A549 (cell line): Measurements from ENCODE around the gene GATM. TPM values are rescaled to one million over a fixed set of nuclear protein-coding genes. Genes with fewer than 3 reads are reported as not detected.

ENCODE experiments used
- ATAC-seq, 2 experiments: fragments of 200-7000 bp in 1 of 2; fragments of >200 bp in 1 of 2; cut with Nextera tagmentation in 1 of 2; cut with Tn5 transposase in 1 of 2; 3 replicates each; pipeline versions ENCODE4 v1.8.0 to v1.9.1; 2018 to 2020; ENCODE audit warnings: mild to moderate bottlenecking in 1 of 2, moderate library complexity in 1 of 2
- CTCF ChIA-PET: fragments of 300-600 bp; sonication (Branson Sonifier 250); formaldehyde crosslinking; extraction: SDS; loops from one replicate; lab custom pipeline; 2021; ENCODE audit warnings: antibody characterized with exemption, inconsistent platforms; lab: Yijun Ruan, JAX
- POLR2A ChIA-PET: fragments of 350-600 bp; formaldehyde crosslinking; extraction: SDS; loops from one replicate; lab custom pipeline; 2021; ENCODE audit warnings: antibody characterized with exemption, inconsistent platforms; lab: Yijun Ruan, JAX
- DNase-seq, 2 experiments: peaks; one replicate each; pipeline versions ENCODE4 v3.0.0 to v3.0.0-alpha.2; 2011 to 2016; ENCODE audit warnings: low read depth in 1 of 2, low spot score in 1 of 2
- FAIRE-seq: peaks from 2 replicates; lab custom pipeline; 2011; peaks lifted over from hg19 to GRCh38; lab: Jason Lieb, UNC
- H3K27ac ChIP-seq, 2 experiments: fragments of >200 bp; sonication (Bioruptor Twin); formaldehyde crosslinking; 3 replicates each; pipeline ENCODE4 v1.5.1; 2016 to 2017
- H3K4me1 ChIP-seq: fragments of >200 bp; sonication (Bioruptor Twin); formaldehyde crosslinking; 3 replicates; pipeline ENCODE4 v1.6.1; 2016
- H3K4me2 ChIP-seq: fragments of >200 bp; sonication (Bioruptor Twin); formaldehyde crosslinking; 3 replicates; pipeline ENCODE4 v1.6.1; 2016
- H3K4me3 ChIP-seq: fragments of >200 bp; sonication (Bioruptor Twin); formaldehyde crosslinking; 3 replicates; pipeline ENCODE4 v1.5.1; 2016
- H3K9me3 ChIP-seq: fragments of >200 bp; sonication (Bioruptor Twin); formaldehyde crosslinking; 3 replicates; pipeline ENCODE4 v1.6.1; 2016
- CEBPB ChIP-seq, 2 experiments: fragments of >200 bp in 1 of 2; sonication (Bioruptor Twin) in 1 of 2; formaldehyde crosslinking in 1 of 2; IDR thresholded peaks; 2 replicates each; pipeline ENCODE4 v1.6.1; 2012 to 2016
- EP300 ChIP-seq, 2 experiments: fragments of >200 bp; sonication (Bioruptor Twin); formaldehyde crosslinking; IDR thresholded peaks; 2 replicates in 1 of 2; 3 replicates in 1 of 2; pipeline ENCODE4 v1.6.1; 2016 to 2017
- ESRRA ChIP-seq: fragments of 150-350 bp; IDR thresholded peaks from 2 replicates; pipeline ENCODE4 v1.6.1; 2014; ENCODE audit warnings: mild to moderate bottlenecking, low read length, borderline replicate concordance
- HDAC2 ChIP-seq: fragments of 200-600 bp; sonication (generic); IDR thresholded peaks from 2 replicates; pipeline ENCODE4 v1.6.1; 2016
- HOXA7 ChIP-seq: fragments of 250-450 bp; sonication (Bioruptor Pico); IDR thresholded peaks from 2 replicates; pipeline ENCODE4 v1.5.0; 2020; ENCODE audit warnings: mild to moderate bottlenecking, moderate library complexity
- JUN ChIP-seq, 2 experiments: fragments of >200 bp; sonication (Bioruptor Twin); formaldehyde crosslinking; IDR thresholded peaks; 2 replicates in 1 of 2; 3 replicates in 1 of 2; pipeline ENCODE4 v1.6.1; 2016 to 2017
- KDM5A ChIP-seq: fragments of 200-600 bp; sonication (generic); IDR thresholded peaks from 2 replicates; pipeline ENCODE4 v1.6.1; 2016; ENCODE audit warnings: antibody characterized with exemption, mild to moderate bottlenecking
- MAFK ChIP-seq: fragments of 450-650 bp; IDR thresholded peaks from 2 replicates; pipeline ENCODE4 v1.6.1; 2014; ENCODE audit not compliant: partially characterized antibody
- MYC ChIP-seq: IDR thresholded peaks from 2 replicates; pipeline ENCODE4 v1.6.1; 2012; ENCODE audit warnings: mild to moderate bottlenecking, inconsistent platforms, low read length, improper control_type of control experiment, borderline replicate concordance
- POLR2A ChIP-seq: IDR thresholded peaks from 2 replicates; pipeline ENCODE4 v1.6.1; 2012; ENCODE audit warnings: mild to moderate bottlenecking, low read length
- SREBF2 ChIP-seq: fragments of 450-650 bp; IDR thresholded peaks from 2 replicates; pipeline ENCODE4 v1.6.1; 2014; ENCODE audit warnings: mild to moderate bottlenecking, moderate library complexity
- ZC3H11A ChIP-seq: fragments of 450-650 bp; IDR thresholded peaks from 2 replicates; pipeline ENCODE4 v1.6.1; 2014; ENCODE audit warnings: antibody characterized with exemption, mild to moderate bottlenecking
- WGBS: methylation state at CpG from one replicate; pipeline ENCODE4 v1.1.6; 2017; ENCODE audit errors: missing lambda C conversion rate; 5-methylcytosine and 5-hydroxymethylcytosine counted together
- polyA plus RNA-seq, 4 experiments: library from polyadenylated mRNA; depleted of rRNA in 3 of 4; stranded (reverse); fragments of >200 nt; fragmentation: RNase III in 1 of 4; extraction: RNeasy Plus Mini Kit Qiagen cat#74134 plus additional on column Dnase treatment in 1 of 4; gene quantifications; 2 replicates in 3 of 4; 3 replicates in 1 of 4; pipeline ENCODE4 v1.2.3, GENCODE V29; 2011 to 2017
- TF ChIP-seq, protein P1 (sequence below): fragments of >200 bp; sonication (Bioruptor Twin); formaldehyde crosslinking; IDR thresholded peaks from 3 replicates; pipeline ENCODE4 v1.6.1; 2016
- TF ChIP-seq, protein P2 (sequence below): IDR thresholded peaks from 2 replicates; pipeline ENCODE4 v1.6.1; 2012
- TF ChIP-seq, protein P3 (sequence below): IDR thresholded peaks from 2 replicates; pipeline ENCODE4 v1.6.1; 2012
- TF ChIP-seq, protein P4 (sequence below): fragments of 450-650 bp; IDR thresholded peaks from 2 replicates; pipeline ENCODE4 v1.6.1; 2014; ENCODE audit warnings: antibody characterized with exemption
- TF ChIP-seq, protein P5 (sequence below): fragments of 250-450 bp; sonication (Bioruptor Pico); IDR thresholded peaks from 2 replicates; pipeline ENCODE4 v1.5.0; 2020; ENCODE audit warnings: low read depth, mild to moderate bottlenecking, moderate library complexity

GATM gene
- polyA plus RNA-seq, 2 of the 4 experiments (the other 2 are of a cell fraction) = 4.0 to 6.5 TPM

DNA sequence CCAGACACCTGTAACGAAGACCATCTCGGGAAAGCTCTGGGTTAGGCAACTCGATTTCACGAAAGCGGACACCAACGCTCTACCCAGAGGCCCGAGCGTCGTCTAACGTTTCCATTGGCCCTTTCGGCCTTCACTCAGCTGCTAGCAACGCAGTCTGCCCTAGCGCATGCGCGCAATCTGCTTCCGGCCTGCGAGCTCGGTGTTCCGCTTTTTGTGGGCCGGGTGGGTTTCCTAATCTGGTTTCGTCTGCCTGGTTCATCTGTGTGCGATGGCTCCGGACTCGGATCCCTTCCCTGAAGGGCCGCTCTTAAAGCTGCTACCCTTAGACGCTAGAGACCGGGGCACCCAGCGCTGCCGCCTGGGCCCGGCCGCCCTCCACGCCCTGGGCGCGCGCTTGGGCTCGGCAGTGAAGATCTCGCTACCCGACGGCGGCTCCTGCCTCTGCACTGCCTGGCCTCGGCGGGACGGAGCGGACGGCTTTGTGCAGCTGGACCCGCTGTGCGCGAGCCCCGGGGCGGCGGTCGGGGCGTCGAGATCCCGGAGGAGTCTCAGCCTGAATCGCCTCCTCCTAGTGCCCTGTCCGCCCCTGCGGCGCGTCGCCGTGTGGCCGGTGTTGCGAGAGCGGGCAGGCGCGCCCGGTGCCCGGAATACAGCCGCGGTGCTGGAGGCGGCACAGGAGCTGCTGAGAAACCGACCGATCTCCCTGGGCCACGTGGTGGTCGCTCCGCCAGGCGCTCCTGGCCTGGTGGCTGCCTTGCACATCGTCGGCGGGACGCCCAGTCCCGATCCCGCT is 24.0 kb upstream of the GATM start:
- no peak for FAIRE-seq
- no peaks in the 10 kb centered on the region for H3K9me3 ChIP-seq
- peaks cover 12% of the 10 kb centered on the region; the same call in 2 of the 3 replicates for H3K4me1 ChIP-seq
- peak overlapping the region; percentile 93 for H3K4me3 ChIP-seq
- ChIA-PET CTCF (interaction anchor here (0.9 to 5.6 kb wide), 9 partner anchors 10 to 238 kb away, joined by 3 to 43 read pairs (median 6); no protein-coding TSS in a partner anchor), POLR2A (interaction anchor here (0.7 to 2.4 kb wide), 8 partner anchors 9 to 239 kb away, joined by 3 to 14 read pairs (median 6); partner anchors contain the start of genes GATM and SHF)
- peak overlapping the region; percentile 90 for H3K4me2 ChIP-seq
- DNase-seq = peak; percentile 85 to 98
- 0% methylated on average over 13 of the region's 84 CpGs for WGBS
- no peak for TF ChIP-seq HDAC2
- TF ChIP-seq JUN (IDR thresholded peaks at IDR 0.05) = peak; percentile 40 to 80; a peak in 4 of 5 replicates
- TF ChIP-seq, protein P1, sequence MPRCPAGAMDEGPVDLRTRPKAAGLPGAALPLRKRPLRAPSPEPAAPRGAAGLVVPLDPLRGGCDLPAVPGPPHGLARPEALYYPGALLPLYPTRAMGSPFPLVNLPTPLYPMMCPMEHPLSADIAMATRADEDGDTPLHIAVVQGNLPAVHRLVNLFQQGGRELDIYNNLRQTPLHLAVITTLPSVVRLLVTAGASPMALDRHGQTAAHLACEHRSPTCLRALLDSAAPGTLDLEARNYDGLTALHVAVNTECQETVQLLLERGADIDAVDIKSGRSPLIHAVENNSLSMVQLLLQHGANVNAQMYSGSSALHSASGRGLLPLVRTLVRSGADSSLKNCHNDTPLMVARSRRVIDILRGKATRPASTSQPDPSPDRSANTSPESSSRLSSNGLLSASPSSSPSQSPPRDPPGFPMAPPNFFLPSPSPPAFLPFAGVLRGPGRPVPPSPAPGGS = peak; percentile 80; the same call in 2 of the 3 replicates
- TF ChIP-seq CEBPB (IDR thresholded peaks at IDR 0.05) = peak in 1 of 2 experiments; percentile 67; a peak in 2 of 4 replicates
- peak; percentile 71 for TF ChIP-seq POLR2A
- TF ChIP-seq, protein P2, sequence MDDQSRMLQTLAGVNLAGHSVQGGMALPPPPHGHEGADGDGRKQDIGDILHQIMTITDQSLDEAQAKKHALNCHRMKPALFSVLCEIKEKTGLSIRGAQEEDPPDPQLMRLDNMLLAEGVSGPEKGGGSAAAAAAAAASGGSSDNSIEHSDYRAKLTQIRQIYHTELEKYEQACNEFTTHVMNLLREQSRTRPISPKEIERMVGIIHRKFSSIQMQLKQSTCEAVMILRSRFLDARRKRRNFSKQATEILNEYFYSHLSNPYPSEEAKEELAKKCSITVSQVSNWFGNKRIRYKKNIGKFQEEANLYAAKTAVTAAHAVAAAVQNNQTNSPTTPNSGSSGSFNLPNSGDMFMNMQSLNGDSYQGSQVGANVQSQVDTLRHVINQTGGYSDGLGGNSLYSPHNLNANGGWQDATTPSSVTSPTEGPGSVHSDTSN = peak; percentile 97
- TF ChIP-seq KDM5A = peak; percentile 39; the same call in 1 of the 2 replicates
- TF ChIP-seq, protein P3, sequence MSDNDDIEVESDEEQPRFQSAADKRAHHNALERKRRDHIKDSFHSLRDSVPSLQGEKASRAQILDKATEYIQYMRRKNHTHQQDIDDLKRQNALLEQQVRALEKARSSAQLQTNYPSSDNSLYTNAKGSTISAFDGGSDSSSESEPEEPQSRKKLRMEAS = peak; percentile 45; the same call in 1 of the 2 replicates
- no peak for TF ChIP-seq MAFK
- TF ChIP-seq, protein P4, sequence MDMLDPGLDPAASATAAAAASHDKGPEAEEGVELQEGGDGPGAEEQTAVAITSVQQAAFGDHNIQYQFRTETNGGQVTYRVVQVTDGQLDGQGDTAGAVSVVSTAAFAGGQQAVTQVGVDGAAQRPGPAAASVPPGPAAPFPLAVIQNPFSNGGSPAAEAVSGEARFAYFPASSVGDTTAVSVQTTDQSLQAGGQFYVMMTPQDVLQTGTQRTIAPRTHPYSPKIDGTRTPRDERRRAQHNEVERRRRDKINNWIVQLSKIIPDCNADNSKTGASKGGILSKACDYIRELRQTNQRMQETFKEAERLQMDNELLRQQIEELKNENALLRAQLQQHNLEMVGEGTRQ = 0 out of 2 replicates have a peak, but pooled peaks have one; percentile 17
- H3K27ac ChIP-seq = peak overlapping the region; percentile 93 to 98
- ATAC-seq = peak; percentile 91 to 96

DNA sequence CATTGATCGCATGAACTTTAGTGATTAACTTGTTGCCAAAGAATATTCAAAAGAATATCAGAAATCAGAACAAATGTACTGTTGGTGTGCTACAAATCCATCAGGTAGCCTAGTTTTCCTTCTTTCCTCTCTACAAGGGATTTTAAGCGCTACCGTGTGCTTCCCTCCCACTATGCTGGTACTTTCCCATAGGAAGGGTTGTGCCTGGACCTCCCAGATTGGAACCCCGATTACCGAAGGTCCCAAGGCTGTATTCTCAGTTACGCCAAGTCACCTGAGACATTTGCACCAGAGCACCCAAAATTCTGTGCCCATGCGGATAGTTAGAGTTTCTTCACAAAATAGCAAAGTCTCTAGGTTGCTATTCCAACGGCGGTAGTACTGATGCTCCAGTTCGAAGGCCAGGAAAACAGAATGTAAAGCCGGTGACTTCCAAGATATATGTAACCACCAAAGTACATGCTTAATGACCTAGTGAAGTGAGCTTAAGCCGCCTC is 23.4 kb upstream of the GATM start:
- FAIRE-seq = no peak

More for the DNA sequence above, 23.4 kb upstream of the GATM start:
- POLR2A ChIA-PET = interaction anchor here (0.7 to 2.4 kb wide), 8 partner anchors 10 to 238 kb away, joined by 3 to 14 read pairs (median 6); partner anchors contain the start of genes GATM and SHF
- CTCF ChIA-PET = interaction anchor here (0.9 to 5.6 kb wide), 9 partner anchors 10 to 238 kb away, joined by 3 to 43 read pairs (median 6); no protein-coding TSS in a partner anchor
- TF ChIP-seq MYC = no peak
- no peak for TF ChIP-seq EP300 (IDR thresholded peaks at IDR 0.05)
- no peak for TF ChIP-seq ZC3H11A
- TF ChIP-seq SREBF2 = no peak
- no peak for TF ChIP-seq MAFK
- TF ChIP-seq HOXA7 (CRISPR knock-in tag) = no peak
- no peak for TF ChIP-seq ESRRA
- TF ChIP-seq, protein P5, sequence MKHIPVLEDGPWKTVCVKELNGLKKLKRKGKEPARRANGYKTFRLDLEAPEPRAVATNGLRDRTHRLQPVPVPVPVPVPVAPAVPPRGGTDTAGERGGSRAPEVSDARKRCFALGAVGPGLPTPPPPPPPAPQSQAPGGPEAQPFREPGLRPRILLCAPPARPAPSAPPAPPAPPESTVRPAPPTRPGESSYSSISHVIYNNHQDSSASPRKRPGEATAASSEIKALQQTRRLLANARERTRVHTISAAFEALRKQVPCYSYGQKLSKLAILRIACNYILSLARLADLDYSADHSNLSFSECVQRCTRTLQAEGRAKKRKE (CRISPR knock-in tag) = no peak
- Histone ChIP-seq H3K27ac (peak overlapping the region; percentile 93 to 98), H3K4me2 (peak overlapping the region; percentile 66), H3K4me3 (peak overlapping the region; percentile 93), H3K9me3 (no peaks in the 10 kb centered on the region), H3K4me1 (peaks cover 12% of the 10 kb centered on the region; the same call in 2 of the 3 replicates)
- DNase-seq = no peak
- ATAC-seq = peak in 1 of 2 experiments; percentile 23; a peak in 2 of 6 replicates
- WGBS = 2% methylated on average over 9 of the region's 12 CpGs
